ENCODE data around the gene YWHAQ. TPM values are rescaled to one million over a fixed set of nuclear protein-coding genes. Genes with fewer than 3 reads are reported as not detected.
"Not testable (repeated sequence)": the region's sequence is repeated elsewhere in the genome, so short reads cannot be mapped to it uniquely, and the experiment has no call there.

Gene YWHAQ
- total and polyA plus RNA-seq, 2 donors from 2014 or later = 168 to 262 TPM

DNA sequence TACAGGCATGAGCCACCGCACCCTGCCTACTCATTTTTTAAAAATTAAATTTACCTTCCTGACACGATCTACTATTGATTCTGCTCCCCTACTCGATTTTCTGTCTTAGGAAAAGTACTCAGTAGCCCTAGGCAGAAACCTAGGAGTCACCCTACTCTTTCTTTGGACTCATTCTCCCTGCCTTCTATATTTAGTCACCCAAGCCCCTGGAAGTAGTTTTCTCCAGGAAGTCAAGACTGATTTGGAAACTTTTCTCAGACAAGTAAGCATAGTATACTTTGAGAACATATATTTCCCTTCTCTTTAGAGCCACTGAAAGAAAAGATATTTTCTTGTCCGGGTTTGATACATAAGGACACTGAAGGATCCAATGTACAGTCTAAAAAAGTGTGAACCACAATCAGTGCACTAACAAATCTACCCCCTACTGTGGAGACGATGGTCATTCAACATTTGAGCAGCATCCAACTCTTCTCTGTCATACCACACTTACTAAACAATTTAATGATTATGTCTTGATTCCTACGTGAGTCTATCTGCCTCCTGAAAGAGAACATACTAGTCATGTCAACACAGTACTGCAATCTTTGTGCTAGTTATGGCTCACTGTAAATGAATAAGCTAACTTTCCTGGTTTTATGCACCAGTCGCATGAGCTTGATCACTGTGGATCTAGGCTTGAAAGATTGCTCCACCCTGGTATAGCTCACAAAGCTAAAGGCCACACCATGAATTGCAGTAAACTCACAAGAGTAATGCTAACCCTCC lies 19.8 kb downstream of the YWHAQ start:
- TF ChIP-seq, protein P1, sequence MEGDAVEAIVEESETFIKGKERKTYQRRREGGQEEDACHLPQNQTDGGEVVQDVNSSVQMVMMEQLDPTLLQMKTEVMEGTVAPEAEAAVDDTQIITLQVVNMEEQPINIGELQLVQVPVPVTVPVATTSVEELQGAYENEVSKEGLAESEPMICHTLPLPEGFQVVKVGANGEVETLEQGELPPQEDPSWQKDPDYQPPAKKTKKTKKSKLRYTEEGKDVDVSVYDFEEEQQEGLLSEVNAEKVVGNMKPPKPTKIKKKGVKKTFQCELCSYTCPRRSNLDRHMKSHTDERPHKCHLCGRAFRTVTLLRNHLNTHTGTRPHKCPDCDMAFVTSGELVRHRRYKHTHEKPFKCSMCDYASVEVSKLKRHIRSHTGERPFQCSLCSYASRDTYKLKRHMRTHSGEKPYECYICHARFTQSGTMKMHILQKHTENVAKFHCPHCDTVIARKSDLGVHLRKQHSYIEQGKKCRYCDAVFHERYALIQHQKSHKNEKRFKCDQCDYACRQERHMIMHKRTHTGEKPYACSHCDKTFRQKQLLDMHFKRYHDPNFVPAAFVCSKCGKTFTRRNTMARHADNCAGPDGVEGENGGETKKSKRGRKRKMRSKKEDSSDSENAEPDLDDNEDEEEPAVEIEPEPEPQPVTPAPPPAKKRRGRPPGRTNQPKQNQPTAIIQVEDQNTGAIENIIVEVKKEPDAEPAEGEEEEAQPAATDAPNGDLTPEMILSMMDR (IDR thresholded peaks at IDR 0.05; ENCODE audit: borderline replicate concordance, extremely low read depth, insufficient read depth) = no peak
- Histone ChIP-seq H3K9me3 (ENCODE audit: control insufficient read depth in 2 of 3, insufficient read depth in 1 of 3, low read length in 3 of 3) (no peaks in the 10 kb centered on the region), H3K27me3 (ENCODE audit: control insufficient read depth, insufficient read depth, low read length) (no peaks in the 10 kb centered on the region), H3K27ac (ENCODE audit: low read depth in 2 of 2, low read length in 2 of 2) (no peak overlapping the region), H3K36me3 (ENCODE audit: control insufficient read depth in 2 of 3, insufficient read depth in 3 of 3, low read length in 3 of 3) (no peaks in the 10 kb centered on the region), H3K9ac (ENCODE audit: low read length in 3 of 3) (no peak overlapping the region), H3K4me1 (ENCODE audit: control insufficient read depth in 2 of 3, insufficient read depth in 2 of 3, low read depth in 1 of 3, low read length in 3 of 3) (peaks cover 0 to 10% (median 6%) of the 10 kb centered on the region in 3 donors), H3K4me3 (ENCODE audit: low read length in 3 of 3) (no peak overlapping the region)
- DNase-seq (no peak), FAIRE-seq (no peak)
- intact Hi-C loops (cut with DNase I) = no loop called here

DNA sequence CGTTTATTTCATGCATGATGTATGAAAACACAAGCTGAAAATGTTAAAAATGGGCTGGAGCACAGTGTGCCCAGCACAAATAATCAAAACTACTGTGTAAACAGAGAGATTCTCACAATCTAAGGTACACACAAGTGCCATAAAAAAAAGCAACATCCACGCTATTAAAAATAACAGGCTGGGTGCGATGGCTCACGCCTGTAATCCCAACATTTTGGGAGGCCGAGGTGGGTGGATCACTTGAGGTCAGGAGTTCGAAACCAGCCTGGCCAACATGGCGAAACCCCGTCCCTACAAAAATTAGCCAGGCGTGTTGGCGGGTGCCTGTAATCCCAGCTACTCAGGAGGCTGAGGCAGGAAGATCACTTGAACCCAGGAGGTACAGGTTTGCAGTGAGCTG lies 22.3 kb downstream of the YWHAQ start:
- H3K4me1 ChIP-seq (ENCODE audit: control insufficient read depth in 2 of 3, insufficient read depth in 2 of 3, low read depth in 1 of 3, low read length in 3 of 3); H3K36me3 ChIP-seq (ENCODE audit: control insufficient read depth in 2 of 3, insufficient read depth in 3 of 3, low read length in 3 of 3); intact Hi-C loops (cut with DNase I); DNase-seq; FAIRE-seq; H3K27me3 ChIP-seq (ENCODE audit: control insufficient read depth, insufficient read depth, low read length); H3K9me3 ChIP-seq (ENCODE audit: control insufficient read depth in 2 of 3, insufficient read depth in 1 of 3, low read length in 3 of 3): not testable (repeated sequence)
- Histone ChIP-seq H3K27ac (ENCODE audit: low read depth in 2 of 2, low read length in 2 of 2) (peak overlapping the region; percentile 75 to 77), H3K4me3 (ENCODE audit: low read length in 3 of 3) (peak overlapping the region in 1 of 3 donors; percentile 32), H3K9ac (ENCODE audit: low read length in 3 of 3) (peak overlapping the region in 2 of 3 donors; percentile 22 to 39)

DNA sequence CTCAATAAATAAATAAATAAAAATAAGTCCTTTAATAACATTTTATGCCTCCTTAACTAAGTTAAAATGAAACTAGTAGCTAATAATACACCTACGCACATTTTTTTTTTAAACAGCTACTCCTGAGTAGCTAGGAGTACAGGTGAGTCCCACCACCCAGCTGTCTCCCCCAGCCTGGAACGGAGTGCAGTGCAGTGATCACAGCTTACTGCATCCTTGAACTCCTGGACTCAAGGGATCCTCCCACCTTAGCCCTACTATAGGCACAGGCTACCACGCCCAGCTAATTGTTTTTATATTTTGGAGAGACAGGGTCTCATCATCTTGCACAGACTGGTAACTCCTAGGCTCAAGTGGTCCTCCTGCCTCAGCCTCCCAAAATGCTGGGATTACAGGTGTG lies 28.4 kb downstream of the YWHAQ start:
- intact Hi-C loops (cut with DNase I) = no loop called here
- H3K27me3 ChIP-seq (ENCODE audit: control insufficient read depth, insufficient read depth, low read length) = no peaks in the 10 kb centered on the region
- TF ChIP-seq, protein P1 (IDR thresholded peaks at IDR 0.05; ENCODE audit: borderline replicate concordance, extremely low read depth, insufficient read depth) = no peak
- FAIRE-seq = no peak
- H3K36me3 ChIP-seq (ENCODE audit: control insufficient read depth in 2 of 3, insufficient read depth in 3 of 3, low read length in 3 of 3) = peaks cover 2 to 14% (median 9%) of the 10 kb centered on the region in 3 donors
- no peak overlapping the region for H3K4me3 ChIP-seq (ENCODE audit: low read length in 3 of 3)
- DNase-seq = no peak
- peaks cover 0 to 1% (median 0%) of the 10 kb centered on the region in 3 donors for H3K4me1 ChIP-seq (ENCODE audit: control insufficient read depth in 2 of 3, insufficient read depth in 2 of 3, low read depth in 1 of 3, low read length in 3 of 3)
- no peak overlapping the region for H3K9ac ChIP-seq (ENCODE audit: low read length in 3 of 3)
- H3K9me3 ChIP-seq (ENCODE audit: control insufficient read depth in 2 of 3, insufficient read depth in 1 of 3, low read length in 3 of 3) = peaks cover 4 to 19% (median 7%) of the 10 kb centered on the region in 3 donors
- no peak overlapping the region for H3K27ac ChIP-seq (ENCODE audit: low read depth in 2 of 2, low read length in 2 of 2)

DNA sequence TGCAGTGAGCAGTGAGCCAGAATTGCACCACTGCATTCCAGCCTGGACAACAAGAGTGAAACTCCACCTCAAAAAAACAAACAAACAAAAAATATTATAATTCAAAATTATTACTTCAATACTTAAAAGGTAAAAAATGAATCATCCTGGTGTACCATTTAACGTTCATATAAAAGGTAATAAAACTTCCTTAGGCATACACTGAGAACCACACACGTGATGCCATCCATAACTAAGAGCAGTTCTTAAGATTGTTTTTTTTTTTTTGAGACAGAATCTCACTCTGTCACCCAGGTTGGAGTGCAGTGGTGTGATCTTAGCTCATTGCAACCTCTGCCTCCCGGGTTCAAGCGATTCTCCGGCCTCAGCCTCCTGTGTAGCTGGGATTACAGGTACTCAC lies 29.4 kb downstream of the YWHAQ start:
- no peak overlapping the region for H3K4me3 ChIP-seq (ENCODE audit: low read length in 3 of 3)
- TF ChIP-seq, protein P1 (IDR thresholded peaks at IDR 0.05; ENCODE audit: borderline replicate concordance, extremely low read depth, insufficient read depth) = no peak
- DNase-seq (no peak), FAIRE-seq (no peak)
- H3K36me3 ChIP-seq (ENCODE audit: control insufficient read depth in 2 of 3, insufficient read depth in 3 of 3, low read length in 3 of 3) = peaks cover 2 to 14% (median 9%) of the 10 kb centered on the region in 3 donors
- intact Hi-C loops (cut with DNase I) = no loop called here
- H3K27me3 ChIP-seq (ENCODE audit: control insufficient read depth, insufficient read depth, low read length) = no peaks in the 10 kb centered on the region
- no peaks in the 10 kb centered on the region for H3K4me1 ChIP-seq (ENCODE audit: control insufficient read depth in 2 of 3, insufficient read depth in 2 of 3, low read depth in 1 of 3, low read length in 3 of 3)
- H3K9ac ChIP-seq (ENCODE audit: low read length in 3 of 3) = no peak overlapping the region
- no peak overlapping the region for H3K27ac ChIP-seq (ENCODE audit: low read depth in 2 of 2, low read length in 2 of 2)
- peaks cover 4 to 19% (median 7%) of the 10 kb centered on the region in 3 donors for H3K9me3 ChIP-seq (ENCODE audit: control insufficient read depth in 2 of 3, insufficient read depth in 1 of 3, low read length in 3 of 3)
